NB4 (cell line): ENCODE data around the gene EML4.
"Not testable (repeated sequence)": the region's sequence is repeated elsewhere in the genome, so short reads cannot be mapped to it uniquely, and the experiment has no call there.

ENCODE experiments used
- MYC ChIP-seq: IDR thresholded peaks from 2 replicates; pipeline ENCODE4 v1.6.1; 2011; ENCODE audit warnings: low read depth, low read length
- POLR2A ChIP-seq: IDR thresholded peaks from 2 replicates; pipeline ENCODE4 v1.6.1; 2011; ENCODE audit warnings: mild to moderate bottlenecking; ENCODE audit not compliant: insufficient read length; ENCODE audit errors: extremely low read depth
- TF ChIP-seq, protein P1 (sequence below): IDR thresholded peaks from one replicate; pipeline ENCODE4 v1.5.1; 2012; ENCODE audit warnings: low read depth, low read length
- TF ChIP-seq, protein P2 (sequence below): IDR thresholded peaks from 2 replicates; pipeline ENCODE4 v1.6.1; 2011; ENCODE audit warnings: low read depth, low read length

DNA sequence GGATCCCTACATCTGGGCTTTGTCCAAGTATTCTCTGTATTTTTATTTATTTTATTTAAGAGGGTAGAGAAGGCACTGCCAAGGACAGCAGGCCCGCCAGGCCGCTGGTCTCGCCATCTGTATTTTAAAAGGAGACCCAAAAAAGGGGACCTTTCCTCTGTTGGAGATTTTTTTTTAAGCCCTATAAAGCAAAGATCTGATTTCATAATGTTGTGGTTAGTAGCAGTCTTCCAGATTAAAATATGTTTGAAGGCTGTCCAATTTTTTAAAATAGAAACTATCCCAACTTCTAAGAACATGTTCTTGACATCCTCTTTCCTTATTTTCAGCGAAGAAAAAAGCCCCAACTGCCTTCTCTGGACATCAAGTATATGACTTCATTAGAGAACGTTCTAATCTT, 102.1 kb downstream of the EML4 start:
- not testable (repeated sequence) for TF ChIP-seq POLR2A, MYC
- TF ChIP-seq, protein P1, sequence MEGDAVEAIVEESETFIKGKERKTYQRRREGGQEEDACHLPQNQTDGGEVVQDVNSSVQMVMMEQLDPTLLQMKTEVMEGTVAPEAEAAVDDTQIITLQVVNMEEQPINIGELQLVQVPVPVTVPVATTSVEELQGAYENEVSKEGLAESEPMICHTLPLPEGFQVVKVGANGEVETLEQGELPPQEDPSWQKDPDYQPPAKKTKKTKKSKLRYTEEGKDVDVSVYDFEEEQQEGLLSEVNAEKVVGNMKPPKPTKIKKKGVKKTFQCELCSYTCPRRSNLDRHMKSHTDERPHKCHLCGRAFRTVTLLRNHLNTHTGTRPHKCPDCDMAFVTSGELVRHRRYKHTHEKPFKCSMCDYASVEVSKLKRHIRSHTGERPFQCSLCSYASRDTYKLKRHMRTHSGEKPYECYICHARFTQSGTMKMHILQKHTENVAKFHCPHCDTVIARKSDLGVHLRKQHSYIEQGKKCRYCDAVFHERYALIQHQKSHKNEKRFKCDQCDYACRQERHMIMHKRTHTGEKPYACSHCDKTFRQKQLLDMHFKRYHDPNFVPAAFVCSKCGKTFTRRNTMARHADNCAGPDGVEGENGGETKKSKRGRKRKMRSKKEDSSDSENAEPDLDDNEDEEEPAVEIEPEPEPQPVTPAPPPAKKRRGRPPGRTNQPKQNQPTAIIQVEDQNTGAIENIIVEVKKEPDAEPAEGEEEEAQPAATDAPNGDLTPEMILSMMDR: not testable (repeated sequence)
- TF ChIP-seq, protein P2, sequence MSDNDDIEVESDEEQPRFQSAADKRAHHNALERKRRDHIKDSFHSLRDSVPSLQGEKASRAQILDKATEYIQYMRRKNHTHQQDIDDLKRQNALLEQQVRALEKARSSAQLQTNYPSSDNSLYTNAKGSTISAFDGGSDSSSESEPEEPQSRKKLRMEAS: not testable (repeated sequence)
